ENCODE data around the gene NFKBIA. TPM values are rescaled to one million over a fixed set of nuclear protein-coding genes. Genes with fewer than 3 reads are reported as not detected.
"Not testable (repeated sequence)": the region's sequence is repeated elsewhere in the genome, so short reads cannot be mapped to it uniquely, and the experiment has no call there.

Gene NFKBIA
- total and polyA plus RNA-seq, 4 donors, result 182 to 1,327 (median 443) TPM

- no peak for ATAC-seq (ENCODE audit: insufficient read depth, low FRiP score)
Measured at GRCh38 chr14:35441160-35441559, 36.6 kb upstream of the NFKBIA start.

GRCh38 chr14:35438910-35439713, 34.6 kb upstream of the NFKBIA start:
- Histone ChIP-seq H3K27ac (ENCODE audit: low read depth in 1 of 2, low read length in 1 of 2) (no peak overlapping the region), H3K36me3 (ENCODE audit: control insufficient read depth in 4 of 4, insufficient read depth in 4 of 4, low read length in 4 of 4) (no peaks in the 10 kb centered on the region), H3K4me3 (no peak overlapping the region), H3K4me1 (ENCODE audit: control insufficient read depth in 5 of 5, insufficient read depth in 5 of 5, low read length in 5 of 5) (no peaks in the 10 kb centered on the region), H3K27me3 (ENCODE audit: control insufficient read depth in 3 of 3, insufficient read depth in 3 of 3, low read length in 2 of 3) (no peaks in the 10 kb centered on the region), H3K9ac (ENCODE audit: insufficient read depth in 1 of 2, low read length in 2 of 2) (no peak overlapping the region), H3K9me3 (ENCODE audit: control insufficient read depth in 4 of 4, insufficient read depth in 3 of 4, low read length in 3 of 4) (peaks cover 0 to 4% (median 0%) of the 10 kb centered on the region in 4 donors)
- TF ChIP-seq CTCF (IDR thresholded peaks at IDR 0.05; ENCODE audit: control extremely low read depth, extremely low read depth), result no peak
- ATAC-seq (ENCODE audit: insufficient read depth, low FRiP score), result no peak
- 71 to 73% methylated on average over 8 of the region's 8 CpGs for WGBS, 2 donors
- DNase-seq, result no peak

More at GRCh38 chr14:35441160-35441559, 36.6 kb upstream of the NFKBIA start:
- DNase-seq, result no peak
- Histone ChIP-seq H3K27me3 (ENCODE audit: control insufficient read depth in 3 of 3, insufficient read depth in 3 of 3, low read length in 2 of 3) (no peaks in the 10 kb centered on the region), H3K9me3 (ENCODE audit: control insufficient read depth in 4 of 4, insufficient read depth in 3 of 4, low read length in 3 of 4) (no peaks in the 10 kb centered on the region), H3K9ac (ENCODE audit: insufficient read depth in 1 of 2, low read length in 2 of 2) (no peak overlapping the region), H3K4me3 (no peak overlapping the region), H3K36me3 (ENCODE audit: control insufficient read depth in 4 of 4, insufficient read depth in 4 of 4, low read length in 4 of 4) (no peaks in the 10 kb centered on the region), H3K4me1 (ENCODE audit: control insufficient read depth in 5 of 5, insufficient read depth in 5 of 5, low read length in 5 of 5) (no peaks in the 10 kb centered on the region), H3K27ac (ENCODE audit: low read depth in 1 of 2, low read length in 1 of 2) (no peak overlapping the region)
- 91 to 96% methylated on average over 4 of the region's 4 CpGs for WGBS, 2 donors
- no peak for TF ChIP-seq CTCF (IDR thresholded peaks at IDR 0.05; ENCODE audit: control extremely low read depth, extremely low read depth)

- H3K9me3 ChIP-seq (ENCODE audit: control insufficient read depth in 4 of 4, insufficient read depth in 3 of 4, low read length in 3 of 4); H3K27ac ChIP-seq (ENCODE audit: low read depth in 1 of 2, low read length in 1 of 2); H3K9ac ChIP-seq (ENCODE audit: insufficient read depth in 1 of 2, low read length in 2 of 2); H3K27me3 ChIP-seq (ENCODE audit: control insufficient read depth in 3 of 3, insufficient read depth in 3 of 3, low read length in 2 of 3); ATAC-seq (ENCODE audit: insufficient read depth, low FRiP score); DNase-seq; H3K4me3 ChIP-seq; H3K4me1 ChIP-seq (ENCODE audit: control insufficient read depth in 5 of 5, insufficient read depth in 5 of 5, low read length in 5 of 5); H3K36me3 ChIP-seq (ENCODE audit: control insufficient read depth in 4 of 4, insufficient read depth in 4 of 4, low read length in 4 of 4): not testable (repeated sequence)
- 97% methylated on average over 9 of the region's 9 CpGs for WGBS, 2 donors
Measured at GRCh38 chr14:35438492-35438891, 33.9 kb upstream of the NFKBIA start.

- DNase-seq (no peak), ATAC-seq (ENCODE audit: insufficient read depth, low FRiP score) (no peak)
- H3K4me1 ChIP-seq (ENCODE audit: control insufficient read depth in 5 of 5, insufficient read depth in 5 of 5, low read length in 5 of 5), result no peaks in the 10 kb centered on the region
- H3K9me3 ChIP-seq (ENCODE audit: control insufficient read depth in 4 of 4, insufficient read depth in 3 of 4, low read length in 3 of 4), result peaks cover 0 to 4% (median 0%) of the 10 kb centered on the region in 4 donors
- no peak overlapping the region for H3K27ac ChIP-seq (ENCODE audit: low read depth in 1 of 2, low read length in 1 of 2)
- TF ChIP-seq CTCF (IDR thresholded peaks at IDR 0.05; ENCODE audit: control extremely low read depth, extremely low read depth), result no peak
- no peaks in the 10 kb centered on the region for H3K36me3 ChIP-seq (ENCODE audit: control insufficient read depth in 4 of 4, insufficient read depth in 4 of 4, low read length in 4 of 4)
- no peak overlapping the region for H3K4me3 ChIP-seq
- H3K27me3 ChIP-seq (ENCODE audit: control insufficient read depth in 3 of 3, insufficient read depth in 3 of 3, low read length in 2 of 3), result no peaks in the 10 kb centered on the region
- no peak overlapping the region for H3K9ac ChIP-seq (ENCODE audit: insufficient read depth in 1 of 2, low read length in 2 of 2)
Measured at GRCh38 chr14:35435177-35435576, 30.6 kb upstream of the NFKBIA start.

All from lung (tissue), 12 donors.